PFSK-1 (cell line): ENCODE data around the gene NARF.

ENCODE experiments used
- FOXP2 ChIP-seq: optimal IDR thresholded peaks from 2 replicates; pipeline ENCODE3; 2011; ENCODE audit warnings: borderline replicate concordance, control low read depth, inconsistent platforms; ENCODE audit not compliant: insufficient read depth; ENCODE audit errors: extremely low read length, extremely low read depth
- POLR2AphosphoS5 ChIP-seq: IDR thresholded peaks from 2 replicates; pipeline ENCODE4 v1.6.1; 2012; ENCODE audit warnings: low read depth, mild to moderate bottlenecking, control low read depth, low read length, moderate library complexity
- REST ChIP-seq, 2 experiments: IDR thresholded peaks; 2 replicates each; pipeline versions ENCODE4 v1.6.1 to v1.8.0; 2011 to 2012; ENCODE audit warnings: low read depth in 2 of 2, low read length in 2 of 2, control low read depth in 1 of 2, inconsistent platforms in 1 of 2, mild to moderate bottlenecking in 1 of 2, moderate library complexity in 1 of 2; ENCODE audit not compliant: insufficient read depth in 1 of 2
- SIN3A ChIP-seq: IDR thresholded peaks from 2 replicates; pipeline ENCODE4 v1.6.1; 2012; ENCODE audit warnings: mild to moderate bottlenecking, low read length, moderate library complexity, borderline replicate concordance; ENCODE audit not compliant: insufficient read depth
- TAF1 ChIP-seq: IDR thresholded peaks from 2 replicates; pipeline ENCODE4 v1.6.1; 2012; ENCODE audit warnings: low read length, control low read depth, borderline replicate concordance; ENCODE audit not compliant: insufficient read depth

The NARF gene

GRCh38 chr17:82439829-82440365, 18.6 kb upstream of the NARF start:
- TF ChIP-seq FOXP2 (no peak), POLR2AphosphoS5 (no peak), TAF1 (no peak), SIN3A (no peak), REST (IDR thresholded peaks at IDR 0.05; ENCODE audit: insufficient read depth in 1 of 2, low read depth in 2 of 2, low read length in 2 of 2) (no peak)

- TF ChIP-seq TAF1 (no peak), REST (IDR thresholded peaks at IDR 0.05; ENCODE audit: insufficient read depth in 1 of 2, low read depth in 2 of 2, low read length in 2 of 2) (no peak), FOXP2 (no peak), POLR2AphosphoS5 (no peak), SIN3A (no peak)
Measured at GRCh38 chr17:82440469-82440981, 18.0 kb upstream of the NARF start.

- TF ChIP-seq POLR2AphosphoS5 (no peak), REST (IDR thresholded peaks at IDR 0.05; ENCODE audit: insufficient read depth in 1 of 2, low read depth in 2 of 2, low read length in 2 of 2) (no peak)
Measured at GRCh38 chr17:82440991-82441627, 17.4 kb upstream of the NARF start.

- TF ChIP-seq SIN3A (no peak), POLR2AphosphoS5 (no peak), REST (IDR thresholded peaks at IDR 0.05; ENCODE audit: insufficient read depth in 1 of 2, low read depth in 2 of 2, low read length in 2 of 2) (no peak), TAF1 (no peak), FOXP2 (no peak)
Measured at GRCh38 chr17:82441691-82442487, 16.7 kb upstream of the NARF start.
